HG02840 (cell line): ENCODE data around the gene LARGE2.
A peak's percentile ranks its signal among the peaks of the same experiment; 100 is the strongest.
"Not testable (repeated sequence)": the region's sequence is repeated elsewhere in the genome, so short reads cannot be mapped to it uniquely, and the experiment has no call there.

Experiments
- ATAC-seq: cut with Tn5 transposase; IDR thresholded peaks from one replicate; pipeline ENCODE4 v1.9.1; 2021; ENCODE audit warnings: mild to moderate bottlenecking, moderate library complexity, moderate number of reproducible peaks; ENCODE audit not compliant: unreplicated experiment, low FRiP score

The LARGE2 gene

DNA sequence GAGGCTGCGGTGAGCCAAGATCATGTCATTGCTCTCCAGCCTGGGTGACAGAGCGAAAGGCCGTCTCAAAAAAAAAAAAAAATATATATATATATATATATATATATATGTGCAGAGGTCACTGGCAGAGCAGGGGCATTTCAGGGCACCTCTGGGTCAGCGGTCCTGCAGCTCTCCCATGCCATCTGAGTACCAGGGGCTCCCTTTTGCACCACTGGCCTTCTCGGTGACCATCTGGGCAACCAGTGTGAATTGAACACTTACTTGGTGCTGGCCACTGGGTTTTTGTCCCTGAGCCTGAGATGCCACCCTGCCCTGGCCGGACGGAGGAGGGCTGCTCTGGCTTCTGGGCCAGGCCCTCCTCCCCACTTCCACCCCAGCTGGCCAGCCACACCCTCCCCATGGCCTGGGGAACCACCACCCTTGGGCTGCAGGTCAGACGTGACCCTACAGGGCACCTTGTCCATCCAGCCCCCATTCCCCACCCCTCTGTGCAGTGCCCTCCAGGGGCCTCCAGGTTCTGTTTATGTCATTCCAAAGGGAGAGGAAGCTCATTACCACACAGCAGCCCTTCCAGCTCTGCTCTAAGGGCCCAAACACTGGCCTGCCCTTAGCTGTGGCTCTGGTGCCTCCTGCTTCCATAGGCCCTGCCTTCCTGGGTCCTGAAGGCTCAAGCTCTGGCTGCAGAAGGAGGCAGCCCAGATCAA is 26.8 kb upstream of the LARGE2 start:
- ATAC-seq: no peak

GRCh38 chr11:45896422-45896984 is 26.0 kb upstream of the LARGE2 start:
- ATAC-seq: no peak

DNA sequence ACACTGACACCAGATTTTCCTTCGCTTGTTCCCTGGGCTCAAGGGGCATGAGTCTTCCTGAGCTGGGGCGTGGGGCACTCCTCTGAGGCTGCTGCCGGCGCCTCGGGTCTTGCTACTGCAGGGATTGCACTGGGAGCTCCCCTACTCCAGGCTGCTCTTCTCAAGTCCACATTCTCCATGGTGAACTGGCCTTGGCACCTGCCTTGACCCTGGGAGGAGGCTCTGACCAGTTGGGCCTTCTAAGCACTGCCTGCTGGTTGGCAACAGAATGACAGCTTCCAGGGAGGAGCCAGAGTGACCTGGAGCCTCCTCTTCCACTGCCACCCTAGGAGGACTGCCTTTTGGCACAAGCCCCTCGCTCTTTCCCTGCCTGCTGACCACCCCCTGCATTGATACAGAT is 24.9 kb upstream of the LARGE2 start:
- no peak for ATAC-seq

DNA sequence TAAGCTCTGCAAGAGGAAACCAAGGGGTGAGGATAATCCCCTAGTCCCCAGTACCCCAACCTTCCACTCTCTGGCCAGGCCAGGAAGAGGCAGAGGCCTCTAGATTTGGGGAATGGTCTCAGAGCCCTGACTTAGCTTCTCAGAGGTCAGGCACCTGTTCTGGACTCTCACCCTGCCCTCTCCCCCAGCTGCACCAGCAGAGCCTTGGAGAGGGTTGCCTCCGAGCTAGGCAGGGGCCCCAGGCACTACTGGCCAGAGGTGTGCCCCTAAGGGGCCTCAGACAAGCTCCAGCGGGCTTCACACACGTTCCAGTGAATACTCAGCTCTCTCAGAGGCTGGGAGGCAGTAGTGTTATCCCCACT is 23.4 kb upstream of the LARGE2 start:
- ATAC-seq: no peak

DNA sequence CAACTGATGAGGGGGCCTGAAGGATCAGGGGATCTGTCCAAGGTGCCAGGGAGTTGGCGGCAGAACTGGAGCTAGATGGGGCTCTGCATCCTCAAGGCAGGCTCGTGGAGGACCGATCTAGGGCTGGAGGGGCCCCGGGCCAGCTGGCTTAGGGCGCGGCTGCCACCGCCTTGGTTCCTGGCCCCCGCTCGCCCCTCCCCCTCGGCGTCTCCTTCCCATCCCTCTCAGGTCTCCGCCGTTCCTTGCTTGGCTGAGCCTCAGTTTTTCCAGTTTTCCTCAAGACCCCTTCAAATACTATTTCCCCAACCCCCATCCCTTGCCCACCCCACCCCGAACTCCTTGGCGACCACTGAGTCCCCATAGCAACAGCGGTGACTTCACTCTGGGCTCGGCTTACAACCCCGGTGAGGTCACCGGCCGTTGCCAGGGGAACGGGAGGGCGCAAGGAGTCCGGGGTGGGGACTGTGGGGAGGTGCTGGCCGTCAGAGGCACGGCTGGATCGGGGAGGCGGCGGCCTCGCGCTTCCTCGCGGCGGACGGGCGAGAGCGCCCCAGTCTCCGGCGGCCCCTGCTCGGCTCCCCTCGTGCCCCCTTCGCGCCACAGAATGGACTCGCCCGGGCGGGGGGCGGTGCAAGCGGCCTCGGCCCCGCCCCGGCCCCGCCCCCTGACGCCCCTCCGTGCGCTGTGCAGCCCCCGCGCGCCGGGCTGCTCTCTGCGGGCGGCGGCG is 22.8 kb upstream of the LARGE2 start:
- peak; percentile 52 for ATAC-seq

- ATAC-seq: peak; percentile 12
These were observed 22.2 kb upstream of the LARGE2 start for GRCh38 chr11:45900175-45900800.

DNA sequence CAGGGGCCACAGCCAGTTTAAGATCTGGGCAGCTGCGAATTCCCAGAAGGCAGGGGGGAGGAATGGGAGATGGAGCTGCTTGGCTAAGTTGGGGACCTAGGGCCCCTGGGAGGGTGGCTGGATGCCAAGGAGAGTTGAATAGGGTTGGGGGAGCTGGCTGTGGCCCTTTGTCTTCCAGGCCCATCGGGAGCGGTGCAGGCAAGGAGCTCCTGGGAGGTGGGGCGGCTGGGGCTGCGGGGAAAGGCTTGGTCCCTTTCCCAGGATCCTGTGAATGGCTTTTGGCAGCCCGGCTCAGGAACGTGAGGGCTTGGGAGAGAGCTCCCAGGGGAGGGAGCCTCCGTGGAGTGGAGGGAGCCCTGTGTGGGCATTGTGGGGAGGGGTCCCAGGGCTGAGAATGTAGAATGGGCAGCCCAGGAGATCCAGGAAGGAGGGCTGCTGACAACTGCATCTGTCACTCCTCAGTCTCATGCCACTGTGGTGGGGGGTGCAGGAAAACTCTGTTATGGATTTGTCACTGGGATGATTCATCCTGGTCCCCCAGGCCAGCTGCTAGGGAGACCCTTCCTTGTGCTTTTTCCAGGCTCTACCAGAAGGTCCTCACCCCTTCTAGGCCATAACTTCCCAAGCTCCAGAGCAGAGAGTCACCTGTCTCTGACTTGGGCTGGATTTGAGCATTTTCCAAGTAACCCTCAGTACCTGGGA is 21.4 kb upstream of the LARGE2 start:
- no peak for ATAC-seq

- ATAC-seq: no peak
These were observed 20.8 kb upstream of the LARGE2 start for GRCh38 chr11:45901626-45902025.

DNA sequence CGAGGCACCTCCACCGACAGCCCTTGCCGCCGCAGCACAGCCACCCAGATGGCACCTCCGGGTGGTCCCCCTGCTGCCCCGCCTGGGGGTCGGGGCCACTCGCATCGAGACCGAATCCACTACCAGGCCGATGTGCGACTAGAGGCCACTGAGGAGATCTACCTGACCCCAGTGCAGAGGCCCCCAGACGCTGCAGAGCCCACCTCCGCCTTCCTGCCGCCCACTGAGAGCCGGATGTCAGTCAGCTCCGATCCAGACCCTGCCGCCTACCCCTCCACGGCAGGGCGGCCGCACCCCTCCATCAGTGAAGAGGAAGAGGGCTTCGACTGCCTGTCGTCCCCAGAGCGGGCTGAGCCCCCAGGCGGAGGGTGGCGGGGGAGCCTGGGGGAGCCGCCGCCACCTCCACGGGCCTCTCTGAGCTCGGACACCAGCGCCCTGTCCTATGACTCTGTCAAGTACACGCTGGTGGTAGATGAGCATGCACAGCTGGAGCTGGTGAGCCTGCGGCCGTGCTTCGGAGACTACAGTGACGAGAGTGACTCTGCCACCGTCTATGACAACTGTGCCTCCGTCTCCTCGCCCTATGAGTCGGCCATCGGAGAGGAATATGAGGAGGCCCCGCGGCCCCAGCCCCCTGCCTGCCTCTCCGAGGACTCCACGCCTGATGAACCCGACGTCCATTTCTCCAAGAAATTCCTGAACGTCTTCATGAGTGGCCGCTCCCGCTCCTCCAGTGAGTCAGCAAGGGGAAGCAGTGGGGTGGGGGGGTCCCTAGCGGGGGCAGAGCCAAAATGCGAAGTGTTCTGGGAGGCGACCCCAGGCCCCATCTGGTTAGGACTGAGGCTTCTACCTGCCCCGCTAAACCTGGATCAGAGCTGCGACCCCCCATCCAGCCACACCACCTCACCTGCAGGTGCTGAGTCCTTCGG is 19.7 kb upstream of the LARGE2 start:
- no peak for ATAC-seq

- no peak for ATAC-seq
These were observed 18.0 kb upstream of the LARGE2 start for GRCh38 chr11:45904309-45904915.

GRCh38 chr11:45905095-45905494 is 17.4 kb upstream of the LARGE2 start:
- ATAC-seq: no peak

DNA sequence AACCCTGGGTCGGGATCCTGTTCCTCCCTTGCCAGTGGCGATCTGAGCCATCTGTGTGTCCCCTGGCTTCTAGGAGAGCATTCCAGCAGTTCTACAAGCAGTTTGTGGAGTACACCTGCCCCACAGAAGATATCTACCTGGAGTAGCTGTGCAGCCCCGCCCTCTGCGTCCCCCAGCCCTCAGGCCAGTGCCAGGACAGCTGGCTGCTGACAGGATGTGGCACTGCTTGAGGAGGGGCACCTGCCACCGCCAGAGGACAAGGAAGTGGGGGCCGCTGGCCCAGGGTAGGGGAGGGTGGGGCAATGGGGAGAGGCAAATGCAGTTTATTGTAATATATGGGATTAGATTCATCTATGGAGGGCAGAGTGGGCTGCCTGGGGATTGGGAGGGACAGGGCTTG is 16.9 kb upstream of the LARGE2 start:
- not testable (repeated sequence) for ATAC-seq

- no peak for ATAC-seq
These were observed 16.3 kb upstream of the LARGE2 start for GRCh38 chr11:45906096-45906682.

- ATAC-seq: no peak
These were observed 15.4 kb upstream of the LARGE2 start, which contains the start of gene FREY1 for GRCh38 chr11:45906965-45907611. Gene FREY1, minus strand, starts transcription at chr11:45907271. Its CDS starts 26 bp downstream, at chr11:45907245.

GRCh38 chr11:45907911-45908370 is 14.5 kb upstream of the LARGE2 start:
- no peak for ATAC-seq

- no peak for ATAC-seq
These were observed 12.6 kb upstream of the LARGE2 start for GRCh38 chr11:45909594-45910475.

DNA sequence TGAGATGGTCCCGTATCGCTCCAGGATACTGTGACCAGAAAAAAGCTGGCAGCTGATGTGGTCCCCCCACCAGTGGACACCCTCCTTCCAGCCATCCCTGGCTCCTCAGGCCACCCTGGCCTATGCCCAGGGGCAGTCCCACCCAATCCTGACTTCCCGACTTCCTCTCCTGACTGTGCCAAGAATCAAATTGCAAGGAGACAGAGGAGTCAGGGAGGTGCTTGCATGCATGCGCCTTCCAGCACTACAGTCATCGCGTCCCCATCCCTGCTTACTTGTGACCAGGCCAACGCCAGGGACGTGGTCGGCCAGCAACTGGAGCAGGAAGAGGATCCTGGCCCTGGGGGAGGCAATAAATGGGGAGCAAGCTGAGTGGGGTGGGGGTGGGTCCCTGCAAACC is 11.8 kb upstream of the LARGE2 start:
- no peak for ATAC-seq
